HG02798 (cell line): ENCODE results near the gene ADGRL1.
"Not testable (repeated sequence)": the region's sequence is repeated elsewhere in the genome, so short reads cannot be mapped to it uniquely, and the experiment has no call there.

Experiments
- ATAC-seq: cut with Tn5 transposase; IDR thresholded peaks from one replicate; pipeline ENCODE4 v1.9.1; 2021; ENCODE audit warnings: mild to moderate bottlenecking; ENCODE audit not compliant: unreplicated experiment, poor library complexity

ADGRL1 gene

GRCh38 chr19:14146169-14146568 lies 59.8 kb downstream of the ADGRL1 start:
- ATAC-seq = not testable (repeated sequence)

GRCh38 chr19:14145381-14145780 lies 60.6 kb downstream of the ADGRL1 start:
- ATAC-seq = no peak

- ATAC-seq = no peak
These were observed 63.4 kb downstream of the ADGRL1 start for GRCh38 chr19:14142262-14143190.

GRCh38 chr19:14141041-14141440 lies 64.9 kb downstream of the ADGRL1 start:
- no peak for ATAC-seq

GRCh38 chr19:14139944-14140343 lies 66.0 kb downstream of the ADGRL1 start:
- ATAC-seq = no peak

- ATAC-seq = no peak
These were observed 67.2 kb downstream of the ADGRL1 start for GRCh38 chr19:14138576-14139265.

- ATAC-seq = peak; percentile 88
These were observed 69.3 kb downstream of the ADGRL1 start, which contains the start of gene ASF1B for GRCh38 chr19:14136509-14137281. Gene ASF1B, minus strand, starts transcription at chr19:14136589. Its CDS starts 133 bp downstream, at chr19:14136456.

GRCh38 chr19:14135985-14136508 lies 69.9 kb downstream of the ADGRL1 start:
- no peak for ATAC-seq

GRCh38 chr19:14135355-14135754 lies 70.6 kb downstream of the ADGRL1 start:
- no peak for ATAC-seq

- ATAC-seq = peak; percentile 34
These were observed 78.0 kb downstream of the ADGRL1 start for GRCh38 chr19:14127929-14128509.

GRCh38 chr19:14127176-14127575 lies 78.8 kb downstream of the ADGRL1 start:
- no peak for ATAC-seq

GRCh38 chr19:14122924-14123323 lies 83.0 kb downstream of the ADGRL1 start:
- ATAC-seq = no peak

- ATAC-seq = no peak
These were observed 85.5 kb downstream of the ADGRL1 start for GRCh38 chr19:14120497-14120780.

GRCh38 chr19:14119644-14120496 lies 86.1 kb downstream of the ADGRL1 start:
- ATAC-seq = no peak

GRCh38 chr19:14119146-14119545 lies 86.8 kb downstream of the ADGRL1 start:
- no peak for ATAC-seq

GRCh38 chr19:14118165-14119051 lies 87.6 kb downstream of the ADGRL1 start:
- ATAC-seq = peak; percentile 38

GRCh38 chr19:14117668-14118164 lies 88.3 kb downstream of the ADGRL1 start, which contains the start of gene PRKACA:
Gene PRKACA, minus strand, starts transcription at chr19:14117762. Its CDS starts 215 bp downstream, at chr19:14117547.
- ATAC-seq = peak; percentile 94
